GM18867 (cell line): ENCODE measurements around the gene GSG1L.
"Not testable (repeated sequence)": the region's sequence is repeated elsewhere in the genome, so short reads cannot be mapped to it uniquely, and the experiment has no call there.

Source experiments
- ATAC-seq: cut with Tn5 transposase; IDR thresholded peaks from one replicate; pipeline ENCODE4 v1.9.1; 2021; ENCODE audit warnings: mild to moderate bottlenecking, moderate library complexity; ENCODE audit not compliant: unreplicated experiment

Gene GSG1L

DNA sequence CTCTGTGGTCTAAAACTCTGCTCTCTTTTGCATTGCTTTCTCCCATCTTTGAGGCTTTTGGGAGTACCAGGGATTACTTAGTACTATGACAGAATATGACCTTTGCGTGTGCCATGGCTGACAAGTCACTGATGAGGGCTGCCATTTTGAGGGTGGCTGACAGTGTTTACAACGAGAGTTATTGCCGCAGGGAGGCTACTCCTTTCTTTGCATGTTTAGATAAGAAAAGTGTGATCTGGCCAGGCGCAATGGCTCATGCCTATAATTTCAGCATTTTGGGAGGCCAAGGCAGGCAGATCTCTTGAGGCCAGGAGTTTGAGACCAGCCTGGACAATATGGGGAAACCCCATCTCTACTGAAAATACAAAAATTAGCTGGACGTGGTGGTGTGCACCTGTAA, 77.5 kb downstream of the GSG1L start:
- ATAC-seq: no peak

DNA sequence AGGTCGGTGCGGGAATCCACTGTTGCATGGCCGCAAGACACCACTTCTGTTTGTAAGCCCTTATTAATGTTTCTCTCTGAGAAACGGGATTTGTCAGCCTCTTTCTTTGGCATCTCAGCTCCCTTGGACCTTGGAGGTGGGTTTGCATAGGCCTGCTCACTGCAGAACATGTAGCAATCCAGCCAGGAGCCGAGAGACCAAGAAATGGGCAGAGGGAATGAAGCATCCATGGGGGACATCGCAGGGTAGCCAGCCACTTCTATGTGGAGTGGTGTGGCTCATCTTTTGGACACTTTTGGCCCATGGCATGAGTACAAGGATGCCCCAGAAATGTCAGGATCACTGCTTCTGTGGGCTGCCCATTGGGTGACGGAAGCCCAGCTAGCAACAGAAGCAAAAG, 79.4 kb downstream of the GSG1L start:
- no peak for ATAC-seq

DNA sequence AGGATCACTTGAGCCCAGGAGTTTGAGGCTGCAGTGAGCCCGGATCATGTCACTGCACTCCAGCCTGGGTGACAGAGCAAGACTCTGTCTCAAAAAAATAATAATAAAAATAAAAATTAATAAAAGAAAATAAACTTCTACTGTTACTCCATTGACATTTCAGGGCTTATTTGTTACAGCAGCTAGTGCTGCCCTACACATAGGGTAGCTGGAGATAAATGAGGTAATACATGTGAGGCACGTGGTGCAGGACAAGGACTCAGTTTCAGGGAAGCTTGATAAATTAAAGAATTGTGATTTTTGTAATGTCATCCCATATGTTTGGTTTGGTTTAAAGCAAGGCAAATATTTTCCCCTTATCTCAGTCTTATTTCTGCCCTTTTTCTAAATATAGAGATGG, 80.3 kb downstream of the GSG1L start:
- no peak for ATAC-seq

DNA sequence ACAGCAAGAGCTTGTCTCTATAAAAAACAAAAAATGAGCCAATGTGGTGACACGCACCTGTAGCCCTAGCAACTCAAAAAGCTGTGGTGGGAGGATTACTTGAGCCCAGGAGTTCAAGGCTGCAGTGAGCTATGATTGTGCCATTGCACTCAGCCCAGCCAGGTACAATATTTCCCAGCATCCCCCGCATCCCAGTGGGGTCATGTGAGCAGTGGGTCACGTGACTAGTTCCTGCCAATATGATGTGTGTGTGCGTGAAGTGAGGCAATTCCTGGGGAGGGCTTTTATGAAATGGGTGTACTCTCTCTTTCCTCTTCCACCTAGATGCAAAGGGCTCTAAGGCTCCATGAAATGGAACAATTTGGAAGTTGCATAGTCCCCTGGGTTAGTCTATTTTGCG, 81.3 kb downstream of the GSG1L start:
- no peak for ATAC-seq

DNA sequence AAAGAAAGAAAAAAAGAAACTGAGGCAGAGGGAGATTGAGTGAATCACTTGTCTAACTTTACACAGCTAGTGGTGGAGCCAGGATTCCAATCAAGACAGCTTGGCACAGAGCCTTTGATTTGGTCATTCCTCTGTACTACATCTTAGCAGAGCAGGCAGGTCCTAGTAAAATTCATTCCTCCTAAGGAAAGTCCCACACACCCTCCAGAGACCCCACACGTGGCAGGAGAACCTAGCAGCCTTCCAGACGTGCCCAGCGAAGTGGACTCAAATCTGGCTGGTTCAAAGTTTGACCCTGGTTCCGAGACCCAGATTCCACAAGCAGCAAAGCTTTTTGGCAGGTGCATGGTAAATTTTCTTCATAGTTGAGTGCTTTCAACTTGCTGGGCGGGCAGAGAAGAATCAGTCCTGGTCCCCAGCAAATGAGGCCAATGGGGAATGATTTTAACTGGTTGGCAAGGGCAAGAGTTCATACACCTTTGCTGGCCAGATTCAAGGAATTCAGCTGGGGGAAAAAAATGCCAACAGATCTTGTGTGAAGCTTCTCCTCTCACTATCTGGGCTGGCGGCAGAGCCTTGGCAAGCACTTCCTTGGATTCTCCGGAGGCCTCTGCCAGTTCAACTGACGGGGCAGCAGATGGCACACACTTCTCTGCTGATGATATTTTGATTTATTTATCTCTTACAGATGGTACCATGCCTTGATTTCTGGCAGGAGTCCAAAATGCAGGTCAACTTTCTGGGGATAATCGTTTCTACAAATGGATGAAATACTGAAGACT, 82.4 kb downstream of the GSG1L start:
- no peak for ATAC-seq

DNA sequence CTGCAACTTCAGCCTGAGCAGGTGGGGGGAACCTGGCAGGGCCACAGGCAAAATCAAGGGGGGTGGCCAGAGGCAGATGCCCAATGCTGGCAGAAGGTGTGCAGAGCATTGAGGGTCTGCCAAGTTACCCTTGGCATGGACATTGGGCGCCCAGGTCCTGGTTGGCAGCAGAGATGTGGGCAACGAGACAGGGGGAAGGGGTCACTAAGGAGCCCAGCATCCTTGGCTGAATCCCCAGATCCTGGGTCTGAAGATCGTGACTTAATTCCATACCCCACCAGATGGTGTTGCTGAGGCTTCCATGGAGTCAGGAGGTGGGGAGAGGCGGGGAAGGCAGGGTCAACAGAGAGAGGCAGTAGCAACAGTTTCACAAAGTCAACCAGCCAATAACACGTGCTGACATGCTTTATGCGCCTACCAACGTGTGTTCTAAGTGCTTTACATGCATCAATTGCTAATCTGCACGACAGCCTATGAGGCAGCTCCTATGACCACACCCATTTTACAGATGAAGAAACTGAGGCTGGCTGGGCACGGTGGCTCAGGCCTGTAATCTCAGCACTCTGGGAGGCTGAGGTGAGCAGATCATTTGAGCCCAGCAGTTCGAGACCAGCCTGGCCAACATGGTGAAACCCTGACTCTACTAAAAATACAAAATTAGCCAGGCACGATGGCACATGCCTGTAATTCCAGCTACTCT, 83.3 kb downstream of the GSG1L start:
- ATAC-seq: no peak

DNA sequence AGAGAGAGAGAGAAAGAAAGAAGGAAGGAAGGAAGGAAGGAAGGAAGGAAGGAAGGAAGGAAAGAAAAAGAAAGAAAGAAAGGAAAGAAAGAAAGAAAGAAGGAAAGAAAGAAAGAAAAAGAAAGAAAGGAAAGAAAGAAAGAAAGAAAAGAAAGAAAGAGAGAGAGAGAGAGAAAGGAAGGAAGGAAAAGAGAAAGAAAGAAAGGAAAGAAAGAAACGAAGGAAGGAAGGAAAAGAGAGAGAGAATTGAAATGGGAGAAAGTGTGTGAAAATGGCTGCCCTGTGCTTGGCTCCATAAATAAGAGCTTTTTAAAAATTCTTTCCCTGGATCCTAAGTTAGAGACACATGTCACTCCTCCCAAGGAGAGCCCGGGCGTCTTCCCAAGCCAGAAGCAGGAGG, 83.8 kb downstream of the GSG1L start:
- ATAC-seq: not testable (repeated sequence)

DNA sequence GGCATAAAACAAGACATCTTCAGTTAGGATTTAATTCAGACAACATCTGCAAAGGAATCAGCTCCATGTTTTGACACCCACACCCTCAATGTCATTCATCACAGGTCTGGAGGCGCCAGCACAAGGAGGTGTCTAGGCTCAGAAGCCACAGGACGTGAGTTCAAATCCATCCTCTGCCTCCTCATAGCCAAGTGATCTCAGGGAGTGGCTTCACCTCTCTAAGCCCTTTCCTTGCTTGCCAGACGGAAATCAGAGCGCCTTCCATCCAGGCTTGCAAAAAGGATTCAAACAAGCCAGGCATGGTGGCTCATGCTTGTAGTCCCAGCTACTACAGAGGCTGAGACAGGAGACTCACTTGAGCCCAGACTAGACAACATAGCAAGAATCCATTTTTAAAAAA, 84.6 kb downstream of the GSG1L start:
- ATAC-seq: no peak

DNA sequence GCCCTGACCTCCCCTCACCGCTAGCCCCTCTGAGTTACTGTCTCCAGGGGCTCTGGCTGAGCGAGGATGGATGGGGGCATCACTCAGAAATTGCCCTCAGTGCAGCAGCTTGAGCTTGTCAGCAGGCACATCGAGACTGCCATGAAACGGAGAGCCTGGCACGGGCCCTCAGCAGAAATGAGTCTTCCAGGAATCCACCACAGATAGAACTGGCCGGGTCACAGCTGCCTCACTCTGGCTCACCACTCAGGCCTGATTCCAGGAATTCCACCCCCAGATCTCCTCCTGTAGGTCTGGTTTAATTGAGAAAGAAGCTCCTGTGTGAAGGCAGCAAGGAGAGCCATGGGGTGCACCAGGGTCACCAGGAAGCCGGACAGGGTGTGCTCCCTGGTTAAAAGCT, 85.5 kb downstream of the GSG1L start:
- no peak for ATAC-seq

DNA sequence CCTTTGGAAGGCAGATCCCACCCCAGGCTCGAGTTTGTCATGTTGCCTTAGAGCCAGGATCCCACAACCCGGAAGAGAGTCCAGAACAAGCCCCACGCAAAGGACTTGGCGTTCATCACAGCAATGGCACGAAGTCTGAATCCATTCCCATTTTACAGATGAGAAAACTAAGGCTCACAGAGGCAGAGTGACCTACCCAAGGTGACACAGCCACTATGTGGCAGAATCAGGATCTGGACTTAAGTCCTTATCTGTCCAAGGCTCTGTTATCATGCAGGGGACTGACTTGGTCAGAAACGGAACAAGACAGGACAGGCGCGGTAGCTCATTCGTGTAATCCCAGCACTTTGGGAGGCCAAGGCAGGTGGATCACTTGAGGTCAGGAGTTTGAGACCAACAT, 86.5 kb downstream of the GSG1L start:
- ATAC-seq: no peak

DNA sequence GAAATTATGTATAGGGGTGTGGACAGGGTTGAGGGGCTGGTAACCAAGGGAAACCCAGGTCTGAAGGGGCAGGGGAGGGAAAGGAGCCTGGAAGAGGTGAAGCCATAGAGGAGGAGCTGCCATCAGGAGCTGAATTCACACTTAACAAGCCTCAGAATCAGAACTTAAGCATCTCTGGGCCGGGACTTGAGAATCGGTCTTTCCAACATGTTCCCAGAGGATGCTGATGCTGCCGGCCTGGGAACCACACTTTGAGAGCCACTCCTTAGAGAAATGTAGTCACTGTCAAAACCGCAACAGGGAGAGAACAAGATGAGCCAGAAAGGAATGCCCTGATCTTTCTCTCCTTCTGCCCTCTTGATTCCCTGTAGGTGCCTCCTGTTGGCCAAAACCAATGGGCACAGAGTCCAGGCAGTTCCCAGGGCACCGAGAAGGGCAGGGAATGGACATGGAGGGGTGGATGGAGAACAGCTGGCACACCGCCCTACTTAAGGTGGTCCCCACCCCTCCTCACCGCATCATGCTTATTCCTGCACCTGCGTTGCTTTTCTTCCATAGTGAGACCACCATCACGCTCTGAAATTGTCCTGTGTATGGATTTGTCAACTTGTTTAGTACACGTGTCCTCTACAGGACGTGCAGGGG, 88.5 kb downstream of the GSG1L start:
- no peak for ATAC-seq

DNA sequence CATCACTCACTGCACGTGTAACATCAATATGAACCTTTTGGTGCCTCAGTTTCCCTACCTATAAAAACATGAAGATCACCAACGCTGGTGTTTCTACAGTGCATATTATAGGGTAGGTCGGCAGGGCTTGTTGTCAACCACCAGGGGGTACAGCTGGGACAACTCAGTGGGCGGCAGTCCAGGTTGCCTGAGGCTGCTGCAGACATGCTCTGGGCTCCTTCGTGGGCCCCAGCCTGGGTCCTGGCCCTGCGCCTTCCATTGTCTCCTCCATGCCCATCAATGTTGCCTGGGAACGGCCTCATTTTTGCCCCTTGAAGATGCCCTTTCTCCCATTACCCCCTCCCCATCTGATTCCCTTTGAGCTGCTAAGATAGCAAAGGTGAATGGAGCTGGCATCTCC, 89.8 kb downstream of the GSG1L start:
- no peak for ATAC-seq

DNA sequence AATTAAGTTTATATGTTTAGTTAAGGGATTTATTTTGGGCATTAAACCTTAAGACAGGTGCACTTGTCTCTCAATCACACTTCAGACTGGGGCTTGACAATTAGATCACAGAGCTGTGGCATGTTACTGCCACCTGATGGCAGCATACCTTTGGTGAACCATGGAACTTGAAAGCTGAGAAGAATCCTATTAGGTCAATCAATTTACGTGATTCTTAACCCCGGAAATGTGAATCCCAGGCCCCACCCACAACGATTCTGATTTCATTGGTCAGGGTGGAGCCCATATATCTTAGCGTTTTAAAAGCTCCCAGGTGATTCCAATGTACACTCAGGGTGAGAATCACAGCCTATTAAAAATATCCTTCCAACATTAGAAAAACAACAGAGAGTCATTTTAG, 91.0 kb downstream of the GSG1L start:
- peak; percentile 58 for ATAC-seq

DNA sequence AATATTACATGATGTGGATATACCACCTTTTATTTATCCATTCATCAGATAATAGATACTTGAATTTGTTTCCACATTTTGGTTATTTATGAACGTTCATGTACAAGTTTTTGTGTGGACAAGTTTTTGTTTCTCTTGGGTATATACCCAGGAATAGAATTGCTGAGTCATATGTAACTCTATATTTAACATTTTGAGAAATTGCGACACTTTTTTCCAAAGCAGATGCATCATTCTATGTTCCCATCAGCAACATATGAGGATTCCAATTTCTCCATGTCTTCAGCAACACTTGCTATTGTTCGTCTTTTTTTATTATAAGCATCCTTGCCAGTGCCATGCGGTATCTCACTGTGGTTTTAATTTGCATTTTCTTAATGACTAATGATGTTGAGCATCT, 93.9 kb downstream of the GSG1L start:
- no peak for ATAC-seq

DNA sequence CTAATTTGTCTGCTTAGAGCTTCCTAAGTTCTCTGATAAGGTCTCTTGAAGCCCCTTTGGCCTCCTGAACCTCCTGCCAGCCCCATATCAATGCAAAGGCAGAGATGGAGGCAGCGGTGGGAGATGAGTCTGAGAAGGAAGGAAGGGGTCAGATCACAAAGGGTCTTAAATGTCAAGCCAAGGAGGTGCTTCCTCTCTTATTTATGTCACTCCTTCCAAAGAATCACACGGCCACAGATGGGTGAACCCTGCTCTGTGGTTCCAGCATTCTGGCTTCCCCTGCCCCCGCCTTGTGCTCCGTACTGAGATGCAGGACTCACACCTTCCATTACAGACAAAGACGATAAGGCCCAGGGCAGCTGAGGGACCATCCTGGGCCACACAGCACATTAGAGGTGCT, 96.3 kb downstream of the GSG1L start:
- ATAC-seq: no peak

DNA sequence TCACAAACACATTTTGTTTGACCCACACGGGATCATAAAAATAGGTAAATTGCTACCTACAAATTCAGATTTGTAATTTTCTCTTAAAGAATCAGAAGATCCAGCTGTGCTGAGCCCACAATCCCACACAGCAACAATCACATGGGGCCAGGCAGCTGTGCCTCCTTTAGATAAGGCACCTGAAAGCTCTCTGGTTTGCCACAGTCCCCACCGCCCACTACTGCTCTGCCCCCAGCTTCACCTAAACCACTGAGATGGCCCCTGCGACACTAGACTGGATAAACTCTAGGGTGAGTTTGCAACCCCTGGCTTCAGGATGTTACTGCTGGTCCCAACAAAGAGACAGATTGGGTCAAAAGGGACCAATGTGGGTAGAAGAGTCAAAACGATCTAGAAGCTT, 96.8 kb downstream of the GSG1L start:
- no peak for ATAC-seq

DNA sequence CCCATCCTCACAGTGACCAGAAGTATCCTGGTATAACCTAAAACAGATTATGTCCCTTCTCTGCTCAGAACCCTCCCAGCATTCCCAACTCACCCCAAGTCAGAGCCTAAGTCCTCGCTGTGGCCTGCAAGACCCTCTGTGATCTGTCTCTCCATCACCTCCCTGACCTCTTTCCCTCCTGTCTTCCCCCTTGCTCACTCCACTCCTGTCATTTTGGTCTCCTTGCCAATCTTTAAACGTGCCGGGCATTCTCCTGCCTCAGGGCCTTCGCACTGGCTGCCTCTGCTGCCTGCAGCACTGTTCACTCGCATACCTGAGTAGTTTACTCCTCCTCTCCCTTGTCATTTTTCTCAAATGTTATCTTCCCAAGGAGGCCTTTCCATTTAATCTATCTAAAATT, 97.7 kb downstream of the GSG1L start:
- no peak for ATAC-seq

DNA sequence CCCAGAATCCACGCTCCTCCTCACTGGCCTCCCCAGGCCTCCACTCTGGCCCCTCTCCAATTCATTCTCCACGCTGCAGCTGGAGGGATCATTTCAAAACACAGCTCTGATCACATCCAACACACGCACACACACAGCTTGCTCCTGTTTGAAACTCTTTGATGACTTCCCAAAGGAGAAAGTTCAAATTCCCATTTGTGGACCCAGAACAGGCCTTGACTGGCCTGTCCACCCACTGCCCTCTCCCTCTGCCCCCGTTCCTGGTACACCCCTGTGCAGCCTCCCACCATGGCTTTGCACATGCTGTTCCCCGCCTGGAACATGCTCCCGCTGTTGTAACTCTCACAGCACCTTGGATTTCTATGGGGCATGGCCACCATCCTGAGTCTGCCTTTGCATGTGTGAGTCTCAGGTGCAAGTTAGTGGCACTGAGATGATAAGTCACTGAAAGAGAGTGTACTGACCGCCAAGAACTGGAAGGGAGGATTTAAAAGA, 100.0 kb downstream of the GSG1L start:
- no peak for ATAC-seq

DNA sequence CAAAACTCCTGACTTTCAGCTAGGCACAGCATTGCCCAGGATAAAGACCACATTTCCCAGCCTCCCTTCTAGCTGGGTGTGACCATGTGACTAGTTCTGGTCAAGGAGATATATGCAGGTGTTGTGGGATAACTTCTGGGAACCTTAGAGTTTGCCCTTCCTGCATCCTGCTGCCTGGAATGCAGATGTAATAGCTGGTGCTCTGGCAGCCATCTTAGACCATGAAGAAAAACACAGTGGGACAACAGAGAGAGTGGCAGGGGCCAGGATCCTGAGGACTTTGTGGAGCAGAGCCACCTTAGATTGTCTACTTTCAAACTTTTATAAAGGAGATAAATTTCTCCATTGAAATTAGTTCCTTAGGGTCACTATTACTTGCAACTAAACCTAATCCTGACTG, 101.3 kb downstream of the GSG1L start:
- ATAC-seq: no peak

DNA sequence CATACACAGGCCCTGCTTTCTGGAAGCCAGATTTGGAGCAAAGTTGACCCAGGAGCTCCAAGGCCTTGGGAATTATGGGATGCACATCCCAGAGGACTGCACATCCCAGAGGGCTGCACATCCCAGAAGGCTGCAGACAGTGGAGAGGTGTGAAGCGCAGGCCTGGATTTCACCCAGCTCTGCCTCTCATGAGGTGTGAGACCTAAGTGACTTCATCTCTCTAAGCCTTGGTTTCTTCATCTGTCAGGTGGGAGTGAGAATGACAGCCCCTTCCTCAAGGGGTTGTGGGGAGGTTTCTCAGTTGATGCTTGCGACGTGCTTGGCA, 102.3 kb downstream of the GSG1L start:
- ATAC-seq: no peak

DNA sequence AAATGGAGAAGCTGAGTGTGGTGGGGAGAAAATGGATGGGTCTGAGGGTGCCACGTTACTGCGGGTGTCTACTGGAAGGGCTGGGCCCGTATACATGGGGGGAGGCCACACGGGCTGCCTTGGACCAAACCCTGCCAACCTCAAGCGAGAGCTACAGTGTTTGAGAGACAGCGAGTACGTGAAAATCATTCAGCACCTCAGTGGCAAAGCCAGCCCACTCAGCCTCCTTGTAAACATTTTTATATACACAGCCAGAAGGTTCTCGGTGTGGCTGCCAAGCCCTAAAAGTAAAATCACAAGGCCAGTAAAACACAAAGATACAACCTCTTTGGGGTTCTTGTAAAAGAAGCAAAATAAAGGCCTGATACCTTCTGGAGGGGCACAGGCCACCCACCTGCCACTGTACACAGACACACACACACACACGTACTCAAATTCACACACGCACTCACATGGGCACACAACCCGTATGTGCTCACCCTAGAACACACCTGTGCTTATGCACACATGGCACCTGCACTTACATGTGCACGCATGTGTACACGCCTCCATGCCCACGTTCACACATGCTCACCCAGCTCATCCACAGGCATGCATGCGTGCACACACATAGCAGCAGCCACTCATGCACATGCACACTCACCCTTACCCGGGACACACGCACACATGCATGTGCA, 102.8 kb downstream of the GSG1L start:
- ATAC-seq: no peak

DNA sequence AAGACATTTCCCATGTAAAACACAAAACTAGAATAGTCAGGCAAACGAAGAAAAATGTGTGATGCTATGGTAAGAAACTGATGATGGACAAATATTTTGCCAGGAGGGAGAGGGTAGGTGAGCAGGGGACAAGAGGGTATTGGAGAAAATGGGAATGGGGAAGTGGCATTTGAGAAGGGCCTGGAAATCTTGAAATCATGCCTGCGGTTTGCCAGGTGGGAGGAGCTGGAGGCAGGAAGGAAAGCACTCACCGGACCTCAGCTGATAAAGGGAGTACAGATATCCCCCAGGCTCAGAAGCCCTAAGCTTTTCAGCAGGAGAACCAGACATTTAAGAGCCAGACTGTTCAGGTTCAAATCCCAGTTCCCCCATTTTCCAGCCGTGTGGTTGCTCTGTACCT, 103.6 kb downstream of the GSG1L start:
- no peak for ATAC-seq
